ENCODE results near the gene RHOBTB1. TPM values are rescaled to one million over a fixed set of nuclear protein-coding genes. Genes with fewer than 3 reads are reported as not detected.

The RHOBTB1 gene
- total and polyA plus RNA-seq, 9 of the 15 experiments (the other 6 are each of a cell fraction or from before 2014, with no cell fraction given) = 1.7 to 11.7 (median 9.3) TPM

- WGBS (ENCODE audit: insufficient coverage, low coverage, missing lambda C conversion rate) = under 1% methylated on average over 5 of the region's 5 CpGs
- ATAC-seq = peak; percentile 72
- peak overlapping the region; percentile 80 for H2AFZ ChIP-seq (ENCODE audit: low read depth, low read length)
- no peak overlapping the region for H3K4me3 ChIP-seq
- ChIA-PET CTCF (ENCODE audit: low intra/inter-chr PET ratio) (interaction anchor here (0.6 kb wide), 1 partner anchor 383 kb away, joined by 3 read pairs; no protein-coding TSS in a partner anchor), POLR2A (interaction anchor here (0.8 to 3.7 kb wide), 3 partner anchors 10 to 391 kb away, joined by 3 to 12 read pairs (median 4); no protein-coding TSS in a partner anchor)
- no TSS peak for BruUV-seq (replicated peaks)
- intact Hi-C loops (cut with micrococcal nuclease) = loop anchor here (1.0 to 10.0 kb wide), 3 partner anchors 47 to 1007 kb away; partner anchors contain the start of gene RHOBTB1
- no peaks in the 10 kb centered on the region for H3K9me1 ChIP-seq (ENCODE audit: control insufficient read depth, insufficient read depth, low read length)
- H3K4me2 ChIP-seq (ENCODE audit: insufficient read depth, low read length) = peak overlapping the region; percentile 62
- H3K4me1 ChIP-seq (replicated peaks in 1 of 2; ENCODE audit: control insufficient read depth in 2 of 2, insufficient read depth in 2 of 2, low read length in 2 of 2) = peaks cover 0 to 19% of the 10 kb centered on the region in 2 experiments; a peak in 4 of 5 replicates
- FAIRE-seq = peak; percentile 98
- H3K36me3 ChIP-seq (ENCODE audit: control insufficient read depth, insufficient read depth, low read length) = no peaks in the 10 kb centered on the region
- DNase-seq (ENCODE audit: extremely low read depth in 1 of 4, low spot score in 3 of 4) = peak in 2 of 4 experiments; percentile 75 to 89
- no peaks in the 10 kb centered on the region for H3K9me3 ChIP-seq (replicated peaks; ENCODE audit: control insufficient read depth, insufficient read depth, low read depth, low read length)
- H3K79me2 ChIP-seq (ENCODE audit: control insufficient read depth, insufficient read depth, low read length) = no peaks in the 10 kb centered on the region
- H3K9ac ChIP-seq (ENCODE audit: insufficient read depth in 1 of 2, low read depth in 2 of 2, low read length in 2 of 2) = peak overlapping the region; percentile 31 to 34; a peak in 2 of 4 replicates
- H3K27me3 ChIP-seq (ENCODE audit: control insufficient read depth in 2 of 2, insufficient read depth in 2 of 2, low read length in 2 of 2) = no peaks in the 10 kb centered on the region
- in situ Hi-C loops (cut with MboI) = no loop called here
- peak overlapping the region; percentile 74 for H3K27ac ChIP-seq (ENCODE audit: extremely low read depth, low read depth, low read length)
- no peaks in the 10 kb centered on the region for H4K20me1 ChIP-seq (replicated peaks; ENCODE audit: control insufficient read depth, insufficient read depth, low read length)
- TF ChIP-seq SP2 (IDR thresholded peaks at IDR 0.05; ENCODE audit: extremely low read depth, low read depth, low read length, poor library complexity, severe bottlenecking) (no peak), ZNF589 (CRISPR knock-in tag; IDR thresholded peaks at IDR 0.05; ENCODE audit: low read depth) (no peak), SMARCE1 (IDR thresholded peaks at IDR 0.05) (peak; percentile 88; the same call in 1 of the 2 replicates), HLTF (IDR thresholded peaks at IDR 0.05) (no peak), TCF3 (CRISPR knock-in tag; IDR thresholded peaks at IDR 0.05) (peak; percentile 82), ZBTB40 (IDR thresholded peaks at IDR 0.05) (0 out of 2 replicates have a peak, but pooled peaks have one; percentile 12), ZBTB40 (CRISPR knock-in tag; IDR thresholded peaks at IDR 0.05) (no peak), RBM17 (IDR thresholded peaks at IDR 0.05; ENCODE audit: borderline replicate concordance, low read depth, low read length) (no peak), NUFIP1 (IDR thresholded peaks at IDR 0.05; ENCODE audit: partially characterized antibody) (no peak), ARID3A (IDR thresholded peaks at IDR 0.05; ENCODE audit: borderline replicate concordance, low read depth, low read length) (peak; percentile 88; the same call in 1 of the 2 replicates), DDX20 (tag; IDR thresholded peaks at IDR 0.05; ENCODE audit: low read depth) (peak; percentile 76; the same call in 1 of the 2 replicates)
Measured at GRCh38 chr10:60827791-60828488, 116.0 kb downstream of the RHOBTB1 start.

Data from K562 (cell line).